T follicular helper cell (primary cell): ENCODE measurements around the gene FAM237A.

ENCODE experiments used
- DNase-seq: peaks from one replicate; pipeline ENCODE4 v3.0.0-alpha.2; 2020; ENCODE audit warnings: low read depth

Gene FAM237A

GRCh38 chr2:206688990-206689389, 46.7 kb downstream of the FAM237A start:
- DNase-seq: no peak

- no peak for DNase-seq
Observed at GRCh38 chr2:206692971-206693370, 50.7 kb downstream of the FAM237A start.

GRCh38 chr2:206693399-206694137, 51.3 kb downstream of the FAM237A start:
- peak; percentile 0 for DNase-seq

- no peak for DNase-seq
Observed at GRCh38 chr2:206696910-206697309, 54.6 kb downstream of the FAM237A start.

- no peak for DNase-seq
Observed at GRCh38 chr2:206698811-206699210, 56.5 kb downstream of the FAM237A start.
